ENCODE measurements around the gene ADAP1.
"Not testable (repeated sequence)": the region's sequence is repeated elsewhere in the genome, so short reads cannot be mapped to it uniquely, and the experiment has no call there.

Gene ADAP1

GRCh38 chr7:921071-921461, 33.4 kb downstream of the ADAP1 start:
- DNase-seq: no peak

- DNase-seq: no peak
These were observed 34.0 kb downstream of the ADAP1 start for GRCh38 chr7:920351-921070.

DNA sequence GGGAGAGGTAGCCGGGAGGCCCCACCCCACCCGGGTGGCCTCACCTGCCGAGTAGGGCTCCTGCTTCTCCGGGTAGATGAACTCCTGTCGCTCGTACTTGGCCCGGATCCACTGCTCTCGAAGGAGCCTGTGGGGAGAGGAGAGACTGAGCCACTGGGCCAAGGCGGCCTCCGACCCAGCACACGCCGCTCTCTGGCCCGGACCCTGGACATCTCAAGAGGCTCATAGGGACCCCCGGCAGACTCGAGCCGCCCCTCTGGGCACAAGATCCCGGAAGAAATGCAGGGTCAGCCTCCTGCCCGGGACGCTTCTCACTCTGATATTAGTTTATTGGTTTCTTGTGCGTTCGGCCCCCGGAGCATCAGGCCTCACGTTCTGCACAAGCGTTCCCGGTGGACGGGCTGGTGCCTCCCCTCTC, 34.5 kb downstream of the ADAP1 start:
- DNase-seq: no peak

- DNase-seq: no peak
These were observed 35.4 kb downstream of the ADAP1 start for GRCh38 chr7:919114-919442.

- DNase-seq: no peak
These were observed 35.9 kb downstream of the ADAP1 start for GRCh38 chr7:918441-919113.

DNA sequence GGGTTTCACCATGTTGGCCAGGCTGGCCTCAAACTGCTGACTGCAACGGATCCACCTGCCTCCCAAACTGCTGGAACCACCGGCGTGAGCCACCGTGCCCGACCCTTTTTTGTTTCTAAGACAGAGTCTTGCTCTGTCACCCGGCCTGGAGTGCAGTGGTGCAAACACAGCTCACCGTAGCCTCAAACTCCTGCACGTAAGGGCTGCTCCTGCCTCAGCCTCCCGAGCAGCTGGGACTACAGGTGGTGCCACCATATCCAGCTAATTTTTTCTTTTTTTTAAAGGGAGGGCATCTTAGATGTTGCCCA, 36.4 kb downstream of the ADAP1 start:
- no peak for DNase-seq

DNA sequence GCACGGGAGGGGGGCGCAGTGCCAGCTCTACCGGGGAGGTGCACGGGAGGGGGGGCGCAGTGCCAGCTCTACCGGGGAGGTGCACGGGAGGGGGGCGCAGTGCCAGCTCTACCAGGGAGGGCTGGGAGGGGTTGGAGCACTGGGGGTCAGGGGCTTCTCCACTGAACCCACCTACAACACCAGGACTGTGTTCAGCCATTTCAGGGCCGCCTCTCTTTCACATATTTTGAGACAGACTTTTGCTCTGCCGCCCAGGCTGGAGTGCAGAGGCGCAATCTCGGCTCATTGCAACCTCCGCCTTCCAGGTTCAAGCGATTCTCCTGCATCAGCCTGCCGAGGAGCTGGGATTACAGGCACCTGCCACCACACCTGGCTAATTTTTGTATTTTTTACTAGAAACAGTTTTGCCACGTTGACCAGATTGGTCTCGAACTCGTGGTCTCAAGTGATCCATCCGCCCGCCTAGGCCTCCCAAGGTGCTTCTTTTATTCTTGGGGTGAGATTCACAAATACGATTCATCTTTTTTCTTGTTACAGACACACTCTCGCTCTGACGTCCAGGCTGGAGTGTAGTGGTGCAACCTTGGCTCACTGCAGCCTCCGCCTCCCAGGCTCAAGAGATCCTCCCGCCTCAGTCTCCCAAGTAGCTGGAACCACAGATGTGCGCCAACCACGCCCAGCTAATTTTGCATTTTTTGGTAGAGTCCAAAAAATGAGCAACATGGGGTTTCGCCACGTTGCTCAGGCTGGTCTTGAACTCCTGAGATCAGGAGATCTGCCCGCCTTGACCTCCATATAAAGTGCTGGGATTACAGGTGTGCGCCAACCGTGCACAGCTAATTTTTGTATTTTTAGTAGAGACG, 37.0 kb downstream of the ADAP1 start:
- no peak for DNase-seq

DNA sequence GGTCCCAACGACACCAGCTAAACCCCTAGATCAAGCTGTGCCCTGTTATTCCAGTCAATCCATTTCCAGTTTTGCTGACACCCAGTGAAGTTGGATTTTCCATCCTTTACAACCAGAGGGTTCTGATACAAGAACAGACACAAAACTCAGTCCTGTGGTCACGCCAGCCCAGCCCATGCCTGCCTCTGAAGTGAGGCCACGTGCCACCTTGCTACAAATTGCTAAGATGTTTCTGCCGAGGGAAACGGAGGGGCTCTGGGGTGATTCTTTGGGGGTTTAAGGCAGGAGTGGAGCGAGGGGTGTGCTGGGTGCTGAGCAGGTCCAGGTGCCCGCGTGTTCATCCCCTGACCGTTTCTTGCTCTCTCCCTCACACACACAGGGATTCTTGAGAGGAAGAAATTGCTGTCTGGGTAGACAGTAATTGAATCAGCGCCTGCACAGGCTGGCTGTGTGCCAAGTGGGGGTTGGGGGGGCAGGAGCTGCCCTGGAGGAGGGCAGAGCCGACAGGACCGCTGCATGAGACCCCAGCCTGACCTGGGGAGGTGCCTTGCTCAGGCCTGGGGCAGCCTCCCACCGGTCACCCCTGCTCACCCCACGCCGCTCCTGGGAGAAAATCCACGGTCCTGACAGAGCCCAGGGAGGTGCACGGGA, 38.1 kb downstream of the ADAP1 start:
- no peak for DNase-seq

- no peak for DNase-seq
These were observed 38.9 kb downstream of the ADAP1 start for GRCh38 chr7:915291-916218.

DNA sequence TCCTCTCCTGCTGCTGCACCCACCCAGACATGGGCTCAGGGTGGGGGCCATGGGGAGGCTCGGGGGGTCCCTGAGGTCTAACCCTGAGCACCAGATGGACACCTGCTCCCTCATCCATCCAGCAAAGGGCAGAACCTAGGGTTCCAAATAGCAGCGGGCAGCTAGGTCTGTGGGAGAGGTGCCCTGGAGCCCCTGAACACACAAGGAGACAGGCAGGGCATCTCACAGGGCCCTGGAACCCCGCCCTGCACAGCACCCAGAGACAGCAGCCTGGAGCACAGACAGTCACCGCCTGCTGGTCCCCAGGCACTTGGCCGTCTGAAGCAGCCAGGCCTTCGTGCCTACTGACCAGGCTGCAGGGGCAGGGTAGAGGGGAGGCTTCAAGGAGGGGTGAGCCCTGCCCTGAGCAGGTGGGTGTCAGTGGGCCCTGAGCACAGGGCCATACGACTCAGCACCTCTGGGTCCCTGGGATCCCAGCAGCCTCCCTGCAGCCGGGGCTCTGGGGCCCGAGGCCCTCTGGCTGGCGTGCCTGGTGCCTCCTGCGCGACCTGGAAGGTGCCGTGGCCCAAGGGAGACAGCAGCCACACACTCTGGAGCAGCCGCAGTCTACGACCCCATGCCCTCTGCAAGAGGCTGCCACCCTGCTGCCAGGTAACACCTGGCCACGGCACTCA, 39.8 kb downstream of the ADAP1 start:
- DNase-seq: no peak

DNA sequence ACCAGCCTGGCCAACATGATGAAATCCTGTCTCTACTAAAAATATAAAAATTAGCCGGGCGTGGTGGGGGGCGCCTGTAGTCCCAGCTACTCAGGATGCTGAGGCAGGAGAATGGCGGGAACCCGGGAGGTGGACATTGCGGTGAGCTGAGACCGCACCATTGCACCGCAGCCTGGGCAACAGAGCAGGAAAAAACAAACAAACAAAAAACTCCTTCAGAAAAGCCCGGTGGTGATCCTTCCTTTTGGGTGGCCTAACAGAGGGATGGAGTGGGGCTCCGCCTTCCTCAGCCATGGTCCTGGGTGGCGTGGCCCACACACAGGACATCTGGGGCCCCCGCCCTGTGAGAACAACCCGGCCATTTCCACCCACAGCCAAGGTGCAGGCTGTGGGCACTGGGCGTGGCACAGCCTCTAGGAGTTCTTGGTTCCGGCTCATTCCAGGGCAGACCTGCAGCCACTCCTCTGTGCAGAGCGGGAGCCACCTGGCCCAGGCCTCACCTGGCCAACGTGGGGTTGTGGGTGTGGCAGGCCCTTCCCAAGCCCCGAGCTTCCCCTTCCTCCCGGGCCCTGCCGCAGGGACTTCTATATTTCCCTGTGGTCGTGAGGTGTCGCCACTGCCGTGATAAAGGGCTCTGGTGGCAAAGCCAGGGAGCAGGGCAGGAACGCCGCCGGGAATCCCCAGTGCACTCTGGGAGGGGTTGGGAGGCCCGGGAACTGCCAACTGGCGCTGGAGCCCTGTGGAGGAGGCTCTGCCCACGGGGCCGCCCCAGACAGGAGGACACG, 40.6 kb downstream of the ADAP1 start:
- DNase-seq: no peak

GRCh38 chr7:911791-912480, 42.5 kb downstream of the ADAP1 start:
- no peak for DNase-seq

GRCh38 chr7:910931-911431, 43.5 kb downstream of the ADAP1 start:
- DNase-seq: no peak

GRCh38 chr7:910441-910861, 44.0 kb downstream of the ADAP1 start:
- DNase-seq: no peak

GRCh38 chr7:909358-910329, 44.8 kb downstream of the ADAP1 start:
- no peak for DNase-seq

DNA sequence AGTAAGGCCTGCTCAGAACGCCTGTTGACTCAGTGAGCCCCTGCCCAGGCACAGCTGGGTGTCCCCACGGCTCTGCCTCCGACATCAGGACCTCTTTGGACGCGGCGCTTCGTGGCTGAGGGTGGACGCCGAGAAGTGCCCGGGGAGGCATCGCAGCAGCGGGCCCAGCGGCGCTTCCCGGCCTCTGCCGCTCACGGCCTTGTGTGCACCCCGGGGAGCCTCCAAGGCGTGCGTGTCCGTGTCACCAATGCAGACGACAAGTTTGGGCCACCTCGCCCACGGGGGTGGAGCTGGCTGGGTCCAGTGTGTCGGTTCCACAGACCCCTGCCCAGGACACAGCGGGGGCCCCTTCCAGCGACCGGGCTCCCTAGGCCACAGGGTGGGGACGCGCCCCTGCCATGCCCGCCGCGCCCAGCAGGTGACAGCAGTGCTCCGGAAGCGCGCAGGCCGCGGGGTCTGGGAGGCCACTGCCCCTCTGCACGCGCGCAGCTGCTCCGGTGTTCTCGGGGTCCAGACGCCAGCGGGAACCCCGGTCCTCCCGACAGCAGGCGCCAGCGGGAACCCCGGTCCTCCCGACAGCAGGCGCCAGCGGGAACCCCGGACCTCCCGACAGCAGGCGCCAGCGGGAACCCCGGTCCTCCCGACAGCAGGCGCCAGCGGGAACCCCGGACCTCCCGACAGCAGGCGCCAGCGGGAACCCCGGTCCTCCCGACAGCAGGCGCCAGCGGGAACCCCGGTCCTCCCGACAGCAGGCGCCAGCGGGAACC, 45.7 kb downstream of the ADAP1 start:
- DNase-seq: not testable (repeated sequence)

DNA sequence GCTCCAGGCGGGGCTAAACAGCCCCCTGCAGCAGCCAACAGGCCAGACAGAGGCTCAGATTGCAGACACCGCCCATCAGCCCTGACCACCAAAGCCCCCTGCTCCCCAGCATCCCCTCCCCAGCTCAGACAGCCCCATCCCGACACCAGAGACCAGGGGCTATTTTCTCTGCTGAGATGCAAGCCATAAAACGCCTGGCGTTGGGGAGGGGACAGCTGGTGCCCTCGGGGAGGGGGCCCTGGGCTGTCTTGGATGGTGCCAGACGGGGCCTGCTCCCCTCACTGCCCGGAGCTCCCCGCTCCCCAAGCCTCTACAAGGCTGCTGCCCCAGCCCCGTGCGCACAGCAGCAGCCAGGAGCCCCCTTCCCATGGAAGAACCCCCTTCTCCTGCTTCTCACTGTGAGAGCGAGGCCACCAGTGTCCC, 46.3 kb downstream of the ADAP1 start:
- no peak for DNase-seq

All from NCI-H187 (cell line).